Activated gamma-delta T cell treated with anti-CD3 and anti-CD28 coated beads, Interleukin-2, amount 50 U/mL, for 16 hours (primary cell): Measurements from ENCODE around the gene MACROD2.

Experiments
- DNase-seq: peaks from one replicate; pipeline ENCODE4 v3.0.0-alpha.2; 2020; ENCODE audit warnings: low read depth

Gene MACROD2

DNA sequence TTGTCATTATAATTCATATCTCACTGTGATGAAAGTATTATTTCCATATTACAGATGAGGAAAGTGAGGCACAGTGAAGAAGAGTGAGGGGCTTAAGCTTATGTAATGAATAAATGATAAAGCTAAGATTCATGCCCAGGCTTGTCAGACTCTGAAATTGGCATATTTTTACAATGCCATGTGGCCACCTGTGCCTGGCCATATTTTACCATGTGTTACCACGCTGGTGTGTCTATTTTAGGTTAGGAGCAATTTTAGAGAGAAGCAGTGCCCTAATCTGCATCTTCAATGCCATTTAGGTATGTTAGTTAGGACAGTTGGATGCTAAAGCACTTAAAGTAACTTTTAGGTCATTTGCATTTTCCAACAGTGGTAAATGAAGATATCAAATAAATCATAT is 530.1 kb downstream of the MACROD2 start:
- no peak for DNase-seq

DNA sequence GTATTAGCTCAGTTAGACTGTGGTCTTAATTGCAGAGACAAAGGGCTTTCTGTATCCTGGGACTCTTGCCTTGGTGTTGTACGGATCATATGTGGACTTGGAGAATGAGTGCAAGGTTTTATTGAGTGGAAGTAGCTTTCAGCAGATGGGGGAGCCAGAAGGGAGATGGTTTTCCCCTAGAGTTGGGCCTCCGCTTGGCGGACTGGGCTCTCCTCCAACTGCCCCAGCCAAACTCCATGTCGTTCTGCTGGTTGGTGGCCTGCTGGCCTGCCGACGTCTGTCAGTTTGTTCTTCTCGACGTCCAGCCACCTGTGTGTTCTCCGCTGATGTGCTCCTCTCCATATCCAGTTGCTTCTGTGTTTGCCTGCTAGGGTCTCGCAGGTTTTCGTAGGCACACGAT is 531.6 kb downstream of the MACROD2 start:
- no peak for DNase-seq

DNA sequence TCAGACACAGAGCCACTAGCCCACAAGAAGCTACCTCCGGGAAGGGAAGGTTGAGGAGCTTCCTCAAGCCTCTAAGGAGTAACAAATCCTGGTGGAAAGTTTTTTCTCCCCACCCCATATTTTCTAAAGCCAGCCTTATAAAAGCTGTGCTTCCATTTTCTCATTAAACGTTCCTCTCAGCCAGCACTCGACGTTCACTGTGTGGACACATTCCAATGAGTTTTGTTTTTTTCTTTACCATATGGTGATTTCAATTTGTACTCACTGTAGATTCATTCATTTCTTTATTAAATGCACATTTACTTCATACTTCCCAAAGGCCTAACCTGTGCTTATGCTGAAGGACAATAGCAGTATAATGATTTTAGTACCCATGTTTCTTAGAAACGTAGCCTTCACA is 536.5 kb downstream of the MACROD2 start:
- no peak for DNase-seq

DNA sequence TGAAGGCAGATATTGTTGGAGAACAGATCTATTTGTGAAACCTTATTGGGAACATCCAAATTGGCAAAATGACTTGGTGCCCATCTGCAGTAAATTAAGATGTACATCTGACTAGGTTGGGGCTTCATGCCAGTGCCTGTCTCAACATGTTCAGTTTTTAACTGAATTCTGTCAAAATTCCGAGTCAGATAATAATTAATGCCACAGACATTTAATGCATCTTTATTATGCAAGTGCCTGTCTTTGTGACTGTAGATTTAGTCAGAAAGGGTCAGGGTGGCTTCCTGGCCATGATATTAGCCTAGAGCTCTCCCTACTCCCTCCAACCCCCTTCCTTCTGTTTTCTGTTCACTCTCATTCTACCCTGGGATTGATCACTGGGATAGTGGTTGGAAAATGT is 541.4 kb downstream of the MACROD2 start:
- DNase-seq = no peak

DNA sequence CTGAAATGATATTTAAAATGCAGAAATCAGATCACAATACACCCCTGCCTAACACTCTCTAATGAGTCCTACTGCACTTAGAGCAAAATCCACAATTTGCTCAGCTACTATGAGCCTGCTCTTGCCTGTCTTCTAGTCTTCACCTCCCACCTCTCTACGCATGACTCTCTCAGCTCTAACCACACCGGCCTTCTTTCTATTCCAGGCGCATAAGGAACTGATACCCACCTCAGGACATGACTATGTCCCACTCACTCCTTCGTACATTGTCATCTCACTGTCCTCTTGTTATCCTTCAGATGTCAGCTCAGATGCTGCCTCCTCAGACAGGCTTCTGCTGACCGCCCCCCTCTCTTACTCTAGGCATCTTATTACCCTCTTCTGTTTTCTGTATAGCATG is 543.1 kb downstream of the MACROD2 start:
- DNase-seq = no peak

DNA sequence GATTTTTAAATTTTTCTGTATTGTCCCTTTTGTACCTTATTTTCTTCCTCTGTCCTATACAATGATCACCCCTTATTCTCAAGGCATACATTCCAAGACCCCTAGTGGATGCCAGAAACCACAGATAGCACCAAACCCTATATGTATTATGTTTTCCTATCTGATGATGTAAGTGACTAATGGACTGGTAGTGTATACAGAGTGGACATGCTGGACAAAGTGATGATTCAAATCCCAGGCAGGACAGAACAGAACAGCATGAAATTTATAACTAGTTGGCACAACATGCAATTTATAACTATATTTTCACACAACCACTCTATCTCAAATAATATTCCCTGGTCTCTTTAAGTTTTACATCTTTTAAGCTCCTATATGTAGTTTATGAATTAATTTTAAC is 547.7 kb downstream of the MACROD2 start:
- no peak for DNase-seq

DNA sequence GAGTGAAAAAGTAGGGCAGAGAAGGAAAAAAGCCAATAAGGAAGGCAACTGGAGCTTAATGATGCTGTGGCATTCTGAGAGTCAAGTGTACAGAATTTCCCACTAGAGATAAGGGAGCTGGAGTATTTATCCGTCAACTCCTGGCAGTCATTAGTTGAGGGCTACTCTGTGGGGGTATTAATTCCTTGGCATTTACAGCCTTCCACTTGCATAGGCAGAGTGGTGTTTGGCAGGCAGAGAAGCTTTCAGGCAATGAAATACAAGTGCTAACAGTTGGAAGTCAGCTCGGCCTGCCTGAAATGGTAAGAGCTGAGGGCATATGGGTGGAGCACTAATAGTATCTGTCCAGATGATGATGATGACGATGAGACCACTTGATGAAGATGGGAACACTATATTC is 549.4 kb downstream of the MACROD2 start:
- no peak for DNase-seq

DNA sequence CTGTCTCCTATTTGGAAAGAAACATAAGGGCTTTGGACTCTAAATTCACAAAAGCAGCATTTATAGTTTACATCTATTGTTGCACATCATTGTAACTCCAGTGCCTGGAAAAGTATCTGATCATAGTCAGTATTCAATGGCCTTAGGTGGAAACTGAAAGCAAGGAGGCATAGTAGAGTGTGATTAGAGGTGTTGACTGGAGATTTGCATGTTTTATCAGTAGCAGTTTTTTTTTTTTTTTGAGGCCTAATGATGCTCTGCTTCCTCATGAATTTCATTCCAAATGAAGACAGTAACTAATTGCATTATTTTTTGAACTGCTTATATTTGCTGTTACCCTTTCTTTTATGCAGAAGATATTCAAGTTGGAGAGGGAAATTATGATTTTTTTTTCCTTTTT is 555.3 kb downstream of the MACROD2 start:
- no peak for DNase-seq

DNA sequence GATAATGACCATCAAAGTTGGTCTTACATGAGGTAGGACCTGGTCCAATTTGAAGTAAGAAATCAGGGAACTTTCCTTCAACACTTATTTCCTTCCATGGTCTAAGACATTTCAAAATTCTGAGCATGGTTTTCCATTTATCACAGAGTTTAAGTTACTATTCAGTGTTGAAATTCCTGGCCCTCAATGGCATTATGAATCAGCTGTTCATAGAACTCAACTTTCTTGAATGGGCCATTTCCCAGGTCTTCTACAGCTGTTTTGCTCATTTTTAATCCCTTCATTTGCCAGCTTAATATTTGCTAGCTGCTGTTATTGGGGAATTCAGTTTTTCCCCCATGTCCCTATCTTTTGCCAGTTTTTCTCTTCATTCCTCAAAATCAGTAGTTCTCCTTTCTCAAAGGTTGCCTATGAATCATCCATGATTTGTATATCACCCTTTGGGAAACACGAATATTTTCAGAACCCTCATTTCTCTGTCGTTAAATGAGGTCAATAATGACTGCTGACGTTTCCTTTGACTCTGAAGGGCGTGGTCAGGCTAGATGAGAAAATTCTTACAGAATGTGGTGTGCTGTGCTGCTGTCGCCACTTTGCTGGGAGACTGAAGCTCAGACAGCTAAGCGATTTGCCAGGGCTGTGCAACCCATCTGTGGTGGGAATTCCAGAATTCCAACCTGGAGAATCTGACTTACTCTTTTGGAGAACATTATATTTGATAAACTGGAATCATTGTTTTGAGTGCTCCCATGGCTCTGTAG is 558.6 kb downstream of the MACROD2 start:
- no peak for DNase-seq

DNA sequence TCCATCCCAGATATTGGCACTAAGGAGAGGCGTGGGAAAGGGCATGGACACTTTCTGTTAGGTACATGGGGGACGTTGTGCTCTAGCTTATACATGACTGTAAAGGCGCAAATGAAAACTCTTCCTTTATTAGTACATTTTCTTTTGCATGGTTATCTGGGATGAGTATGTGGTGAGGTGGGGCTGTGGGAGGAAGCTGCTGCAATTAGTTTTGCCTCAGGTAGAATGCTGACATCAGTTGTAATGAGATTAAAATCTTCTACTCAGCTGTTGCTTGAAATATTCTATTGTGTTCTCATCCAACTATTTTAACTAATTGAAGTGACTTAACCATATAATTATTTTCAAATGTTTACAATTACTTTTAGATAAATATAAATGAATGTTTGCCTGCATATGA is 560.4 kb downstream of the MACROD2 start:
- DNase-seq = no peak

DNA sequence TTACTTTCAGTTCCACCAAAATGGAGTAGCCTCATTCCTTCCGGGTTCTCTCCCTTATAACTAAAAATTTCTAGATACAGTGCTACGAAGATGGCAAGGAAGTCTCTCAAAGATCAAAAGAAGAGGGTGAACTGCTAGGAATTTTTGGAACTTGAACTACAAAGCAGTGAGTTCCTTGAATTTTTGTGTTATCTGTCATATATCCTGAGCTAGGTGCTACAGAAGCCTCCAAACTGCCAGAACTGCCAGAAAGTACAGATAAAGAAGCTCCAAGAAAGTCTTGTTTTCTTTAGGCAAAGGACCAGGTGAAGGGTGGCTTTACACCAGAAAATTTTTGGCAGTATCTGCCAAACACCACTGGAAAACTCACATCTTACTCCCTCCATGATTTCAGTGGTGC is 560.9 kb downstream of the MACROD2 start:
- no peak for DNase-seq

DNA sequence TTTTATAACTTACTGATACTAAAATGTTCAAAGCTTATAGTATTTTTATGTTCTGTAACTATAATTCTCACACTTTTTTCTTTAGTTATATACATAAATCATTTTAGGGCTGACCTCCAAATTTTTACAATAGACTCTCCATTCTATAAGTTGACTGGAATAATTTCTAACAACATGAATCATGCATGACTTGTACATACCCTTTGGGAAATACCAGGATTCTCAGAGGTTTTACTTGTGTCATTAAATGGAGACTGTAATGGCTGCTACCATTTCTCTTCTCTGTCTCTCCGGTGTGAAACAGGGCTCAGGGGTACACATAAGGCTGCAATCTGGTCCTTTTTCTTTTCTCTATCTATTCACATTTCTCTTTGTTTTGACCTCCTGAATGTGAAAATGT is 564.3 kb downstream of the MACROD2 start:
- DNase-seq = no peak

DNA sequence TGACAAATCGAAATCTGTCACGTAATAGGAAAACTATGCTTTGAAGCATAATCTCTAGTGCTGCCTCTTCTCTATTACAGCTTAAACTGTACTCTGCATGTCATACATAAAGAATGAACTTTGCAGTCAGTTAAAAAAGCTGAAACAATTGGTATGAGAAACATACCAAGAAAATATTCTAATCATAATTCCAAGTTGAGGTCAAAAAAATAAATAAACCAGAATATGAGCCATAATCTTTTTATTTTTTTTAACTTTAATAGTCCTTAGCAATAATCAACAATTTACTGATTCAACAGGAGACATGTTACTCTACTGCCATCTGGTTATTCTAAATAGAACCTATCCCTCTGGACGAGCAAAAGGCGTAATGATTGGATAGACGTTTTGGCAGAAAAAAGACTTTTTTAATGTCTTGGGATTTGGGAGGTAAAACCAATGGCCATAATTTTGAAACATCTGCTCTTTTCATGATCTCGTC is 566.5 kb downstream of the MACROD2 start:
- DNase-seq = no peak

DNA sequence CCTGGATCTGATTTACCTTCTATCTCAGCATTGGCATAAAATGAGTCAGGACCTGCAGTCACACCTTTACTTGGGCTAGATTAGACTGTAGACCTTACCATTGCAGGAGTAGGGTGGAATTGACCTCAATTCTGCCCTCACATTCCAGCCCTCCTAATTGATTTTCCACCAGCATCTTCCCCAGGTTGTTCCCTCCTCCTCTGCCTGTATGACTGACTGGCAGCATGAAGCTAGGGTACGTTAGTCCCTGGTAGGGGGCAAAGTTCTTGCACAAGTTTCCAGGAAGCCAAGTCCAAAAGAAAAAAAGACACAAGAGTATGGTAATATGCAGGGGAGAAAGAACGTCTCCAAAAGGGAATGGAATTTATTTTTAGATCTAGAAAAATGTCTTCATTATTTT is 567.7 kb downstream of the MACROD2 start:
- no peak for DNase-seq

DNA sequence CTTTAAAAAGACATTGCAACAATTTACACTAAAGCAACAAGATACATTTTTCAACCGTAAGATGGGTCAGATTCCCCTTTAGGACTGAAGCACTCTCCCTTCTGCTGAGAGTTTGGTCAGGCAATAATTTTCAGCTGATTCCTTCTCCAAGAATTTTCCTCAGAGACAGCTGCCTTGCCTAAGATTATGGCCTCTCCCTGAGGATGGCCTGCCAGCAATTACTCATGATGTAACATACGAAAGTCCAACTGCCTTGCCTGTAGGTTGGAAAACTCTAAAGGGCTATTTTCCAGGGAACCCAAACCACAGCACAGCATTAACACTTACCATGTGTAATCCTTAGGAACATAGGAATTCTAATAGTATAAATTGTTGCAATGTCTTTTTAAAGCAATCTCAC is 571.2 kb downstream of the MACROD2 start:
- DNase-seq = no peak

DNA sequence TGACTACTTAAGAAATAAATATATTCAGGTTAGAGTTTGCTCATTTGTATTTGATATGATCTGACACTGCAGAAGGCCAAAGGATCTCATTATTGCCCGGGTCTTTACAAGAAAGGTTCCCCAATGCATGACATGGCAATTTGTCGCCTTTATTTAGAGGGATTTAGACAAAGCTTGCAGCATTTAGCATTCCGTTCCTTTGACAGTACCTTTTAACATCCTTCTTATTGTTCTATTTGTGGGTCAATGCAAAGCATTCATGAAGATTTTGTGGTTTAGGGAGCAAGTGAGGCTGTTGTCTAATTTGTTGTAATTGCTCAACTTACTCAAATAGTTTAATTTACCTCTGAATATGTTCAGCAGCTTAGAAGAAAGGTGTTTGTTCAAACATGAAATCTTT is 572.9 kb downstream of the MACROD2 start:
- no peak for DNase-seq

DNA sequence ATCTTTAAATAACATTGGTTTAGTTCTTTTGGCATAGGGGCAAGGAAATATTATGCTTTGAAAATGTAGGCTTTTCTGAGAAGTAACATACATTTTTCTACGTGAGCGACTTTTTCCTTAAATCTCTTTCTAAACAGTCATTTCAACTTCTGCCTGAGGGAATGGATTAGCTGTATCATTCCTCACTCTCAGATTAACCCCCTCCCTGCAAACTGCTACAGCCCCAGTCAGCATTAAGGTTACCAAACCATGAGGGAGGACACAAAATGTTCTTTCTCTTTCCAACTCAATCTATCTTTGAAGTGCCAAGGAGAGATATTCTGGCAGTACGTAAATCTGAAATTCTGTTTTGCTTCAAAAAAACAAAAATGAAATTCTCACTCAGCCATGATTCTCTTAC is 573.4 kb downstream of the MACROD2 start:
- DNase-seq = no peak

DNA sequence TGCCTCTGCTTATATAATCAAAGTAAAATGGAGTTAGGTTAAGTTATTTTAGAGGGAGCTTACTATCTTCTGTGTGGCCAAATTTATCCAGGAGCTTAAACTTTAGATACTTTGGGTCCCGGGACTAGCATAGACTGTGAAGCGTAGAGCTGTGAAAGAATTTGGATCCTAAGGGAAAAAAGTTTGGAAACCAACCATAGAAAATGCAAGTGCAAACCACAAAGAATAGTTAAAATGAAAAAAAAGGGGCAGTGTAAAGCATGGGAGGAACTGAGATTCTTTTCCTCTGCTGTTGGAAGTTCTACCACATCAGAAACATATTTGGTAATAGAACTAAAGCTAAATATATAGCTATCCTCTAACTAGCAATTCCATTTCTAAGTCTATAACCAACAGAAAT is 574.3 kb downstream of the MACROD2 start:
- no peak for DNase-seq

DNA sequence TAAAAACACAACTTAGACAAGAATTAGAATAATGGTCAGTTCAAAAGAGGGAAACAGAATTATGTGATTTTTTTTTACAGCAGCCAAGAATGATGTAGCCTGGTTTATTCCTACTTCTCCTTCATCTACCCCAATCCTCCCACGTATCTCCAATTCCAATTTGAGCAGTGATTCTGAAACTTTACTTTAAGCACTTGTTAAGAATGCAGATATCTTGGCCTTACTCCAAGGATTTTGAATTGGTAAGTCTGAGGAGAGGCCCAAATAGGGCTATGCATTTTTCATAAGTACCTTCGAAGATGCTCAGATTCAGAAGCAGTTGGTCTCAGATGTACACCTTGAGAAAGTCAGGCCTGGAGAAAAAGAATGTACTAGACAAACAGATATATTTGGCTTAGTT is 575.5 kb downstream of the MACROD2 start:
- DNase-seq = no peak

DNA sequence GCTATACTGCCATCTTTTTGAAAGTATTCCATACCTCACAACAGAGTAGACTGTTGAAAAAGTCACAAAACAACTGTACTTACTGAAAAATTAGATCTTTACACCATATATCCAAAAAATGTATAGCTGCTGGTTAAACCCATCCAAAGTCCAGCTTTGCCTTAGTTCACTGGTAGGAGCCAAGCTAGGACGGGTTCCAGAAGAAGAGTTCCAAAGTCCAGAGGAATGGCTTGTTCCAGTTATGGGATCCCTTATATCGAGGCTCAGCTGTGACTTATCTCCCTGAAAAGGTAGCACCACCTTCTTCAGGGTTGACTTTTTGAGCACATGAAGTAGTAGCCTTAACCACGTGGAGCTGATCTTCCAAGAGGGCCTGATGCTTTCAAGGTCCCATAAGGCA is 578.4 kb downstream of the MACROD2 start:
- no peak for DNase-seq

DNA sequence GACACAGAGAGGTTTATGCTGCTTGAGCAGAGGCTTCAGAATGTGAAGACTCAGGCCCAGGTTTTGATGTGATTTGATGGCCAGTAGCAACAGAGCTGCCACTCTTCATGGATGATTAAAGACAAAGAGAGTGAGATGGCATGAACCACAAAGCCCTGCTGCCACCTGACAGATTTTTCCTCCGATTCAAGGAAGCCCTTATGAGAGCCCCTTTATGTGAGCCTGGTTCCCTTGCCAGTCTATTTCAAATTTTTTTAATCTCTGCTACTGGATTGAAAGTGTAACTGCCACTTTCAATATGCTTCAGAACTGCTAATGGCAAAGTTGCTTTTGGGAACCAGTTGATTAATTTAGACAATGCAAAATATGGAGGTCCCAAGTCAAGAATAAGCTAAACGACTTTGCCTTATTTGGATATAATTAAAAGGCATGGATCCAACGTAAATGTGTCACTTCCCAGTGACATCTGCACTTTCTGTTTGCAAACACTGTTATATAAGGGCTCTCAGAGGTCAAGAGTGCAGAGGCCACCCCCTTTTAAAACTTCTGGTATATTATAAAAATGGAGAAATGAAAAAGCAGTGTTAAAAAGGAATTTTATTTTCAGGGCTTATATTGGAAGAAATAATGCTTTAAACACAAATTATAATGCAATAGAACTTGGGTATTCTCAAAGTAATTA is 581.0 kb downstream of the MACROD2 start:
- DNase-seq = no peak

DNA sequence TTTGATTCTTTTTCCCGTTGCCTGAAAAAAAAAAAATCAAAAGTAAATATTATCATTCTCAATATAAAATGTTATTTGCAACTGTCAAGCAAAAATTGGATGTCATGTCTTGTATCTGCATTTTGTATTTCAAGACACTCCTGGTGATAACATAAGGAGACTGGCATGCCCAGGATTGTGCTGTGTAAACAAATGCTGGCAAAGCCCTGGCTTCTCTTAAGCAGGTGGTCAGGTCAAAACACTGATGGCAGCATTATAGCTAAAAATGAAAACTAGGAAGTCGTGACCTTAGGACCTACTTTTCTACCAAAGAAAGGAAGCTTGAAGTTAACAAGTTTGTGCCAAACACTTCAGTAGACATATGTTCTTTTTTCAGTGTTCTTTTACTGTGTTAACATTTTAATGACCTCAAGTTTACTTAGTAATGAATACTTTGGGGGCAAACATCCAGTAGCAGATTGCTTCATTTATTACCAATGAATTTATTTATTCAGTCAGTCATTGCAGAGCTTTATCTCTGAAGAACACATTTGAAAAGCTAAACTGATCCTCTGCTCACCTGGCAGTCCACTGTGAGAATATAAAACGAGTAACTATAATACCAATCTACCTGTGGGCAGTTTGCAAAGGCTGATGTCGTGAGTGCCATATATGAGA is 585.2 kb downstream of the MACROD2 start:
- no peak for DNase-seq

DNA sequence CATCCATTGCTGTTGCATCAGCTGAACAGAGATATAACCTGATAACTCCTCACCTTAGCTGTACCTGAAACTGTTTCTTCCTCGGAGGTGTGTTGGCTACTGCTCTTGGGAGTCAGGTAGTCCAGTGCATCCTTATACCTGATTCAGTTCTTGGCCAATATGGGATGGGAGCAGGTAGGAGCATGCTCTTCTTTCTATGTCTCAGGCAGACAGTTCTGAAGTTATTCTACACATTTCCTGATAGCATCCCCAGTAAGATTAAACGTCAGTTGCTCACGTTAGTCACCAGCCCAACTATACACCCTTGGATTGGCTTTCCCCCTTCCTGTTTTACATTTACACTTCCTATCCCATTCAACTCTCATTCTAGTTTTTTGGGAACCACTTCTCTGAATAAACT is 586.4 kb downstream of the MACROD2 start:
- no peak for DNase-seq
